BJ (cell line): Measurements from ENCODE around the gene SPATA6L. TPM values are rescaled to one million over a fixed set of nuclear protein-coding genes. Genes with fewer than 3 reads are reported as not detected.
A peak's percentile ranks its signal among the peaks of the same experiment; 100 is the strongest.

Experiments used
- CTCF ChIA-PET: fragments of 350-600 bp; formaldehyde crosslinking; extraction: SDS; loops from one replicate; lab custom pipeline; 2021; ENCODE audit warnings: antibody characterized with exemption, inconsistent platforms; lab: Yijun Ruan, JAX
- POLR2A ChIA-PET: fragments of 300-600 bp; sonication (Branson Sonifier 250); formaldehyde crosslinking; extraction: SDS; loops from one replicate; lab custom pipeline; 2021; ENCODE audit warnings: antibody characterized with exemption; lab: Charles Lee
- DNase-seq: peaks from one replicate; pipeline ENCODE4 v3.0.0-alpha.2; 2011; ENCODE audit warnings: low read depth
- H3K27me3 ChIP-seq: 2 replicates; pipeline ENCODE4 v1.6.0; 2011; ENCODE audit warnings: low read length; ENCODE audit not compliant: control insufficient read depth, insufficient read depth
- H3K36me3 ChIP-seq: 2 replicates; pipeline ENCODE4 v1.5.1; 2011; ENCODE audit warnings: low read length; ENCODE audit not compliant: control insufficient read depth, insufficient read depth
- H3K4me3 ChIP-seq: 2 replicates; pipeline ENCODE4 v1.5.1; 2011; ENCODE audit warnings: low read depth, mild to moderate bottlenecking, control low read depth, low read length
- CTCF ChIP-seq: IDR thresholded peaks from 2 replicates; pipeline ENCODE4 v1.5.1; 2011; ENCODE audit warnings: low read depth, mild to moderate bottlenecking, control low read depth, inconsistent platforms, low read length, moderate library complexity; ENCODE audit not compliant: insufficient read depth
- polyA plus RNA-seq: library from polyadenylated mRNA; depleted of rRNA; stranded (reverse); fragments of >200 nt; gene quantifications from 2 replicates; pipeline ENCODE4 v1.2.3, GENCODE V29; 2011

SPATA6L gene
- polyA plus RNA-seq, 1 experiment = 0.43 TPM

- ChIA-PET CTCF (interaction anchor here (0.6 to 1.4 kb wide), 3 partner anchors 11 to 33 kb away, joined by 3 to 6 read pairs (median 3); no protein-coding TSS in a partner anchor), POLR2A (interaction anchor here (0.6 kb wide), 1 partner anchor 17 kb away, joined by 8 read pairs; no protein-coding TSS in a partner anchor)
- Histone ChIP-seq H3K27me3 (no peaks in the 10 kb centered on the region), H3K4me3 (peak within 1 kb of the TSS; percentile 76), H3K36me3 (no peaks in the 10 kb centered on the region)
- peak; percentile 75 for TF ChIP-seq CTCF
- DNase-seq = peak; percentile 75
Measured at GRCh38 chr9:4679268-4680172, 13.2 kb upstream of the SPATA6L start, which contains the start of gene CDC37L1. TSS of gene CDC37L1 (plus strand) at chr9:4679569. CDS start at chr9:4679768, 199 bp downstream.

GRCh38 chr9:4678679-4679267 is 12.5 kb upstream of the SPATA6L start:
- ChIA-PET POLR2A (no interaction called here), CTCF (interaction anchor here (1.0 to 1.4 kb wide), 2 partner anchors 13 to 33 kb away, joined by 3 to 6 read pairs; no protein-coding TSS in a partner anchor)
- H3K36me3 ChIP-seq = no peaks in the 10 kb centered on the region
- no peak for DNase-seq
- no peaks in the 10 kb centered on the region for H3K27me3 ChIP-seq
- peak overlapping the region; percentile 76 for H3K4me3 ChIP-seq
- TF ChIP-seq CTCF = no peak

- Histone ChIP-seq H3K36me3 (no peaks in the 10 kb centered on the region), H3K27me3 (no peaks in the 10 kb centered on the region), H3K4me3 (no peak overlapping the region)
- no peak for DNase-seq
- ChIA-PET CTCF (no interaction called here), POLR2A (no interaction called here)
- no peak for TF ChIP-seq CTCF
Measured at GRCh38 chr9:4677392-4677791, 11.1 kb upstream of the SPATA6L start.

- H3K4me3 ChIP-seq = no peak overlapping the region
- 0 out of 2 replicates have a peak, but pooled peaks have one; percentile 6 for TF ChIP-seq CTCF
Measured at GRCh38 chr9:4674783-4675182, 8.5 kb upstream of the SPATA6L start.

GRCh38 chr9:4671737-4672136 is 5.5 kb upstream of the SPATA6L start:
- Histone ChIP-seq H3K36me3 (no peaks in the 10 kb centered on the region), H3K4me3 (no peak overlapping the region), H3K27me3 (no peaks in the 10 kb centered on the region)
- ChIA-PET CTCF (no interaction called here), POLR2A (no interaction called here)
- no peak for TF ChIP-seq CTCF
- no peak for DNase-seq

More at GRCh38 chr9:4674783-4675182, 8.5 kb upstream of the SPATA6L start:
- DNase-seq = peak; percentile 99
- Histone ChIP-seq H3K27me3 (no peaks in the 10 kb centered on the region), H3K36me3 (no peaks in the 10 kb centered on the region)
- CTCF ChIA-PET = interaction anchor here (0.6 to 1.4 kb wide), 4 partner anchors 9 to 58 kb away, joined by 3 read pairs; partner anchors contain the start of gene SPATA6L
- POLR2A ChIA-PET = no interaction called here
